ENCODE results near the gene ZNF630.

DNA sequence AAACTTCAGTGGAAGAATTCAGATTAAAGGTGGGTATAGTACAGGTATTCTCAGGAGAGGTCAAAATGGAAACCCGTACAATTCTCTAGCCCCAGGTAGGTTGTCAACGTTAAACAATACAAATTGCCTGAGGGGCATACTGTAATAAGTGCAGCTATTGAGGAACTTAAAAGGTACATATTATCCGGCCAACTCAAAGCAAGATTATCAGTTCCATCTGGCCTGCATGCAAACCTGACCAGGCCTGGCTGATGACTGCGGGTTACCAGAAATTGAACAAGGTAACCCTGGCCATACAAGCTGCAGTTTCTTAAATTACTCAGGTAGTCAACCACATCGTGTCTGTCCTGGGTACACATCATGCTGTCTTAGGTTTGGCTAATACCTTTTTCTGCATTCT lies 12.3 kb upstream of the ZNF630 start:
- TF ChIP-seq GATA2 (IDR thresholded peaks at IDR 0.05; ENCODE audit: low read depth, low read length) (no peak), GATA3 (IDR thresholded peaks at IDR 0.05; ENCODE audit: low read depth, low read length) (no peak)

Data from SH-SY5Y (cell line).